ENCODE measurements around the gene FAM83E. TPM values are rescaled to one million over a fixed set of nuclear protein-coding genes. Genes with fewer than 3 reads are reported as not detected.

Gene FAM83E
- polyA plus RNA-seq, result 100 to 1,000 TPM in 1 of 4 donors, 10 to 100 TPM in 3; 76.6 to 104 (median 93.5) TPM
- long read RNA-seq, donor 1, transcript FAM83E-201 (5 exons, 1,926 nt), result major isoform, 6 of 6 reads
- long read RNA-seq, donor 1, partial matches to known transcripts, result 0 of 6 reads
- long read RNA-seq, donor 1, other reads (novel, unspliced or antisense), result 0 of 6 reads
- long read RNA-seq, donor 2, partial matches to known transcripts, result 0 of 3 reads
- long read RNA-seq, donor 2, other reads (novel, unspliced or antisense), result 0 of 3 reads
- long read RNA-seq, donor 3, partial matches to known transcripts, result 0 of 4 reads
- long read RNA-seq, donor 3, other reads (novel, unspliced or antisense), result 0 of 4 reads
- long read RNA-seq, donor 4, result 0 reads
- long read RNA-seq, donor 5, partial matches to known transcripts, result 0 of 1 reads
- long read RNA-seq, donor 5, other reads (novel, unspliced or antisense), result 0 of 1 reads
- long read RNA-seq, donor 6, partial matches to known transcripts, result 0 of 2 reads
- long read RNA-seq, donor 6, other reads (novel, unspliced or antisense), result 0 of 2 reads
- long read RNA-seq, donor 7, result 0 reads
- long read RNA-seq, donor 8, result 0 reads
- long read RNA-seq, donor 9, partial matches to known transcripts, result 0 of 1 reads
- long read RNA-seq, donor 9, other reads (novel, unspliced or antisense), result 0 of 1 reads
- long read RNA-seq, donor 10, partial matches to known transcripts, result 0 of 5 reads
- long read RNA-seq, donor 10, other reads (novel, unspliced or antisense), result 0 of 5 reads

DNA sequence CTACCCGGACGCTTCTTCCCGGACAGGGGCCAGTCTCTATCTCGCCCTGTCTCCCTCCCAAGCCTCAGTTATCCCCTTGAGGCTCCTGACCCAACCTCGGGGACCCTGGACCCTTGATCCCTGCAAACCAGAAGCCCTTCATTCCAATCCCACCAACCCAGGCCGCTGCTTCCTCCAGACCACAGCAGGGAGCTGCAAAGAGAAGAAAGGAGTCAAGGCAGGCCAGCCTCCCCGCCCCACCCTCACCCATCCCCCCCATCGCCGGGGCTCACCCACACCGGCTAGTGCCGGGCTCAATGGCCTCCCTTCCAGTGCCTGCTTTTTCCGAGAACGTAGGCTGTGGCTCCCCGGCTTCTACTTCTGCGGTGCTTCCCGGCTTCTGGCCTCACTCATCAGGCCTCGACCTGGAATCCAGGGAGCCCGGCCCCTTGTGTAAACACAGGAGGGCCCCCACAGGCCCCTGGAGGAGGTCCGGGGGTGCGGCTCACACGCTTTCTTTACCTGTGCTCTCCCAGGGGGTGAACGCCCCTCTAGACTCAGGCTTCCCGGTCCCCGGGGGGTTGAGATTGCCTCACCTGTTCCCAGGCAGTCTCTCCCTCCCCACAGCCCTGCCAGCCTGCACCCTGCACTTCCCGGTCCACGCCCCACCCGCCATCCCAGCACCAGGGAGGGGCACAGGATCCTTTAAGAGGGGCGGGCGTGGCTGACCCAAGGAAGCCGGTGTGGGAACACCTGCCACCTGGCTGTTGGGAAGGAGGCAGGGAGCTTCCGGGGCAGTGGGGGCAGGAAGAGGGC lies at the start of gene FAM83E:
Gene FAM83E (minus strand): TSS at position 641 of the 795 bp plus-strand sequence. CDS start 1,704 bp downstream, outside the sequence.
- DNase-seq (peak; percentile 98 to 99), FAIRE-seq (no peak)
- no peaks in the 10 kb centered on the region for H3K27me3 ChIP-seq (ENCODE audit: control insufficient read depth in 3 of 3, insufficient read depth in 3 of 3, low read length in 3 of 3)
- H3K27ac ChIP-seq (ENCODE audit: low read depth in 1 of 3, low read length in 2 of 3), result peak within 1 kb of the TSS; percentile 95 to 97 (median 96)
- no peaks in the 10 kb centered on the region for H3K9me3 ChIP-seq (ENCODE audit: control insufficient read depth in 2 of 2, insufficient read depth in 1 of 2, low read depth in 1 of 2, low read length in 1 of 2)
- H3K4me3 ChIP-seq (ENCODE audit: low read depth in 1 of 3, low read length in 3 of 3), result peak within 1 kb of the TSS; percentile 17 to 68 (median 65)
- peaks cover 2 to 70% (median 16%) of the 10 kb centered on the region in 3 donors for H3K36me3 ChIP-seq (ENCODE audit: control insufficient read depth in 3 of 3, insufficient read depth in 2 of 3, low read depth in 1 of 3, low read length in 3 of 3)
- 10 to 45% (median 30%) methylated on average over 28 to 31 of the region's 31 CpGs for WGBS, 3 donors
- H3K4me1 ChIP-seq (ENCODE audit: control insufficient read depth in 3 of 3, insufficient read depth in 2 of 3, low read depth in 1 of 3, low read length in 2 of 3), result peaks cover 0 to 46% (median 5%) of the 10 kb centered on the region in 3 donors

DNA sequence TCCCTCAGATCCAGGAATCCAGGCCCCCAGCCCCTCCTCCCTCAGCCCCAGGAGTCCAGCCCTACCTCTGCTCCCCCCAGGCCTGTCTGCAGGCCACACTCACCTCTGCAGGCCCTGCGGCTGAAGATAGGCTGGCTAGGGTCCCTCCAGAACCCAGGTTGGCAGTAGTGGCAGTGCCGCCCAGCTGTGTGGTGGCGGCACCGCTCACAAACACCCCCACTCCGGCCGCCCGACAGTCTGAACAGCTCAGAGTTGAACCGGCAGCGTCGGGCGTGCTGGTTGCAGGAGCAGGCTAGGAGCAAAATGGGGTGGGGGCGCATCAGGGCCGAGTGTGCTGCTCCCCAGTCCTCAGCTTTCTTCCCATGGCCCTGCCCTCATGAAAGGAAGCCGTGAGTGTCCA lies 49.6 kb upstream of the FAM83E start:
- peaks cover 0 to 8% of the 10 kb centered on the region in 2 donors for H3K9me3 ChIP-seq (ENCODE audit: control insufficient read depth in 2 of 2, insufficient read depth in 1 of 2, low read depth in 1 of 2, low read length in 1 of 2)
- 87 to 93% (median 93%) methylated on average over 11 to 14 of the region's 14 CpGs for WGBS, 3 donors
- no peak overlapping the region for H3K4me3 ChIP-seq (ENCODE audit: low read depth in 1 of 3, low read length in 3 of 3)
- no peaks in the 10 kb centered on the region for H3K36me3 ChIP-seq (ENCODE audit: control insufficient read depth in 3 of 3, insufficient read depth in 2 of 3, low read depth in 1 of 3, low read length in 3 of 3)
- DNase-seq (no peak), FAIRE-seq (no peak)
- H3K27me3 ChIP-seq (ENCODE audit: control insufficient read depth in 3 of 3, insufficient read depth in 3 of 3, low read length in 3 of 3), result no peaks in the 10 kb centered on the region
- H3K4me1 ChIP-seq (ENCODE audit: control insufficient read depth in 3 of 3, insufficient read depth in 2 of 3, low read depth in 1 of 3, low read length in 2 of 3), result peaks cover 0 to 12% (median 0%) of the 10 kb centered on the region in 3 donors
- no peak overlapping the region for H3K27ac ChIP-seq (ENCODE audit: low read depth in 1 of 3, low read length in 2 of 3)

DNA sequence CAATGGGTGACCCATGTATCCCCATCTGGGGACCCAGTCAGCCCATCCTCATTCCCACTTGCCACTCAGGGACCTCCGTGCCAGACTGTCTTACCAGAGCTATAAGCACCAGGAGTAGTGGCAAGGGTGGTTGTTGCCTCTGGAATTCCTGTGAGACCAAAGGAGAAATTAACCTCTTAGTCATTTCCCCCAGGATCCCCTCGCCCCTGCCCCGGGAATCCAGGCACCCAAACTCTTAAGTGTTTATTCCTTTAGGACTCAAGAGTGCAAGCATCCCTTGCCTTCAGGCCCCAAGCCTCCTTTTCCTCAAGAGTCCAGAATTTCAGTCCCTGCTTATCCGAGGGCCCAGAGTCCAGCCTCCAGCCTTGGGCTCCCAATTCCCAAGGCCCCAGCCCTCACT lies 48.8 kb upstream of the FAM83E start:
- H3K9me3 ChIP-seq (ENCODE audit: control insufficient read depth in 2 of 2, insufficient read depth in 1 of 2, low read depth in 1 of 2, low read length in 1 of 2), result peaks cover 0 to 8% of the 10 kb centered on the region in 2 donors
- no peaks in the 10 kb centered on the region for H3K27me3 ChIP-seq (ENCODE audit: control insufficient read depth in 3 of 3, insufficient read depth in 3 of 3, low read length in 3 of 3)
- H3K36me3 ChIP-seq (ENCODE audit: control insufficient read depth in 3 of 3, insufficient read depth in 2 of 3, low read depth in 1 of 3, low read length in 3 of 3), result no peaks in the 10 kb centered on the region
- 85 to 95% (median 90%) methylated on average over 4 of the region's 4 CpGs for WGBS, 3 donors
- FAIRE-seq (no peak), DNase-seq (no peak)
- H3K4me1 ChIP-seq (ENCODE audit: control insufficient read depth in 3 of 3, insufficient read depth in 2 of 3, low read depth in 1 of 3, low read length in 2 of 3), result peaks cover 0 to 12% (median 0%) of the 10 kb centered on the region in 3 donors
- no peak overlapping the region for H3K4me3 ChIP-seq (ENCODE audit: low read depth in 1 of 3, low read length in 3 of 3)
- no peak overlapping the region for H3K27ac ChIP-seq (ENCODE audit: low read depth in 1 of 3, low read length in 2 of 3)

DNA sequence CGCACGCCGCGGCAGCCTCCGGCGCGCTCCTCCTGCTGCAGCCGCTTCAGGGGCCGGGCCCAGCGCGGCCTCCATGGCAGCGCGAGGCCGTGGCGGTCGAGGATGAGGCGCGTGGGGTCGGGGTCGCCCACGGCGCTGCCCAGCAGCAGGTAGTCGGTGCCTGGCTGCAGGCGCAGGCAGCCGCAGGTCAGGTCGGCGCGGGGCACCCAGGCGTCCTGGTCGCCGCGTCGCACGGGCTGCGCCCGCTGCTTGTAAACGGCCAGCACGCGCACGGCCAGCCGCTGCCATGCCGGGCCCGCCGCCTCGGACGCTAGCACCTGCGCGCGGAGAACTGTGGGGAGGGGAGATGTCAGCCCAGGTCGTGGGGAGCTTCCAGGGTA lies 46.8 kb upstream of the FAM83E start:
- peaks cover 0 to 12% (median 0%) of the 10 kb centered on the region in 3 donors for H3K4me1 ChIP-seq (ENCODE audit: control insufficient read depth in 3 of 3, insufficient read depth in 2 of 3, low read depth in 1 of 3, low read length in 2 of 3)
- WGBS, 3 donors, result 93 to 98% (median 96%) methylated on average over 24 to 50 of the region's 50 CpGs
- H3K4me3 ChIP-seq (ENCODE audit: low read depth in 1 of 3, low read length in 3 of 3), result no peak overlapping the region
- H3K36me3 ChIP-seq (ENCODE audit: control insufficient read depth in 3 of 3, insufficient read depth in 2 of 3, low read depth in 1 of 3, low read length in 3 of 3), result no peaks in the 10 kb centered on the region
- FAIRE-seq, result no peak
- H3K27ac ChIP-seq (ENCODE audit: low read depth in 1 of 3, low read length in 2 of 3), result no peak overlapping the region
- no peaks in the 10 kb centered on the region for H3K27me3 ChIP-seq (ENCODE audit: control insufficient read depth in 3 of 3, insufficient read depth in 3 of 3, low read length in 3 of 3)
- peaks cover 0 to 8% of the 10 kb centered on the region in 2 donors for H3K9me3 ChIP-seq (ENCODE audit: control insufficient read depth in 2 of 2, insufficient read depth in 1 of 2, low read depth in 1 of 2, low read length in 1 of 2)
- no peak for DNase-seq

DNA sequence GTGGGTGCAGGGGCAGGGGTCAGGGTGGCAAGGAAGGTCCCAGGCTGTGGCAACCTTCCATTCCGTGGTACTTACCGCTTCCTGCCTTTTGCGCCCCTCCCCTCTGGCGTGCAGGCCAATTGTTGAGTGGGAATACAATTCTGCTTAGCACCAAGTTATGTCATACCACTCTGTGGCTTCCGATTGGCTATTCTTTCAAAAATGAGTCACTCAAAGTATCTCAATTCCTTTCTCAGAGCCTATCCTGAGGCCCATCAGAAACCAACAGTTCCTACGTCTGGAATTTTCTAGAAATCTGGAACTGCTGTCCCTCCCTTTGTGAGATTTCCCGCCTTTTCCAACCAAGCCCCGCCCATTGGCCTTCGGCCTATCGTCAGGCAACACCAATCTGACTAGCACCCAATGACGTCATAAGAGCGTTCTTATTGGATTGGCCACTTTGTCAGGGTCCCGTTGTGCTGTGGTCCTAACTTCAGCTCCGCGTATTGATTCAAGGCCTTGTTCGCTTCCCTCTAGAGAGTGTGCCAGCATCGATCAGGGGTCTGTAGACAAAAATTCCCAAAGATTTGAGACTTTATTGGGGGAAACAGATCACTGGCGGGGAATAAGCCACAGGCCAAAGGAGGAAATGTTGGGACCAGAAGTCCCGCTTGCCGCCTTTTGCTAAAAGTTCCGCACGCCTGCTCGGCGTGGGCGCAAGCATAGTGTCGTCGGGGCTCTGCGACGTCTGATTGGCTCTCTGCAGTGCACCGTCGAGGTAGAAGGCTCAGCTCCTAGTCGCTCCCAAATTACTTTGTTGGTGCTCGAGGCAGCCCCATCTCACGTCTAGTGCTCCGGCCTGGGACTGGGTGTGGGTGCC lies 46.2 kb upstream of the FAM83E start:
- Histone ChIP-seq H3K27me3 (ENCODE audit: control insufficient read depth in 3 of 3, insufficient read depth in 3 of 3, low read length in 3 of 3) (no peaks in the 10 kb centered on the region), H3K27ac (ENCODE audit: low read depth in 1 of 3, low read length in 2 of 3) (peak overlapping the region in 1 of 3 donors; percentile 32), H3K36me3 (ENCODE audit: control insufficient read depth in 3 of 3, insufficient read depth in 2 of 3, low read depth in 1 of 3, low read length in 3 of 3) (no peaks in the 10 kb centered on the region), H3K4me3 (ENCODE audit: low read depth in 1 of 3, low read length in 3 of 3) (no peak overlapping the region), H3K4me1 (ENCODE audit: control insufficient read depth in 3 of 3, insufficient read depth in 2 of 3, low read depth in 1 of 3, low read length in 2 of 3) (peaks cover 0 to 12% (median 0%) of the 10 kb centered on the region in 3 donors), H3K9me3 (ENCODE audit: control insufficient read depth in 2 of 2, insufficient read depth in 1 of 2, low read depth in 1 of 2, low read length in 1 of 2) (peaks cover 0 to 8% of the 10 kb centered on the region in 2 donors)
- FAIRE-seq (no peak), DNase-seq (peak; percentile 83 to 84)
- WGBS, 3 donors, result 54 to 64% (median 58%) methylated on average over 35 of the region's 35 CpGs

DNA sequence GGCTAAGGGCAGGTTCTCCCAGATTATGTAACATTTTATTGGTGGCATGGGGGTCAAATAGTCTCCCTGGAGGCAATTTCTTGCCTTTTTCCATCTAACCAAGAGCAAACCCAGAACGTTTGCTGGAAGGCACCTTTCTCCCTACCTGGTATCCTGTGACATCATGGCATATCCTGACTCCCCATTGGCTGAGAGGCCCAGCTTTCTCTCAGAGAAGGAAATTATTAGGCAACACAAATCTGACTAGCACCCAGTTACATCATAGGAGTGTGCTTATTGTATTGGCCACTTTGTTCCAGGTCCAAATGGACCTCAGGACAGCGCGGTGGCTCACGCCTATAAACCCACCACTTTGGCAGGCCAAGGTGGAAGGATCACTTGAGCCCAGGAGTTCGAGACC lies 44.9 kb upstream of the FAM83E start:
- no peaks in the 10 kb centered on the region for H3K36me3 ChIP-seq (ENCODE audit: control insufficient read depth in 3 of 3, insufficient read depth in 2 of 3, low read depth in 1 of 3, low read length in 3 of 3)
- FAIRE-seq (no peak), DNase-seq (peak; percentile 47 to 58)
- no peaks in the 10 kb centered on the region for H3K27me3 ChIP-seq (ENCODE audit: control insufficient read depth in 3 of 3, insufficient read depth in 3 of 3, low read length in 3 of 3)
- 73 to 78% (median 75%) methylated on average over 5 of the region's 5 CpGs for WGBS, 3 donors
- peaks cover 0 to 8% of the 10 kb centered on the region in 2 donors for H3K9me3 ChIP-seq (ENCODE audit: control insufficient read depth in 2 of 2, insufficient read depth in 1 of 2, low read depth in 1 of 2, low read length in 1 of 2)
- H3K4me1 ChIP-seq (ENCODE audit: control insufficient read depth in 3 of 3, insufficient read depth in 2 of 3, low read depth in 1 of 3, low read length in 2 of 3), result peaks cover 0 to 7% (median 0%) of the 10 kb centered on the region in 3 donors
- H3K27ac ChIP-seq (ENCODE audit: low read depth in 1 of 3, low read length in 2 of 3), result no peak overlapping the region
- no peak overlapping the region for H3K4me3 ChIP-seq (ENCODE audit: low read depth in 1 of 3, low read length in 3 of 3)

DNA sequence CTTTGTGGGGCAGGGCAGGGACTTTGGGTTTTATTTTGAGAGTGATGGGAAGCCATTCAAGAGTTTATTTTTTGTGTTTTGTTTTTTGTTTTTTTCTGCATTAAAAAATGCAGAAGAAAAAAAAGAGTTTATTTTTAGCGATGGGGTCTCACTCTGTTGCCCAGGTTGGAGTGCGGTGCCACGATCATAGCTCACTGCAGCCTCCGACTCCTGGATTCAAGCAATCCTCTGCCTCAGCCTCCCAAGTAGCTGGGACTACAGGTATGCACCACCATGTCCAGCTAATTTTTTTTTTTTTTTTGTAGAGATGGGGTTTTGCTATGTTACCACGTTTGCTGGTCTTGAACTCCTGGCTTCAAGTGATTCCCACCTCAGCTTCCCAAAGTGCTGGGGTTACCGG lies 43.6 kb upstream of the FAM83E start:
- no peak for FAIRE-seq
- Histone ChIP-seq H3K36me3 (ENCODE audit: control insufficient read depth in 3 of 3, insufficient read depth in 2 of 3, low read depth in 1 of 3, low read length in 3 of 3) (no peaks in the 10 kb centered on the region), H3K9me3 (ENCODE audit: control insufficient read depth in 2 of 2, insufficient read depth in 1 of 2, low read depth in 1 of 2, low read length in 1 of 2) (peaks cover 0 to 8% of the 10 kb centered on the region in 2 donors), H3K27me3 (ENCODE audit: control insufficient read depth in 3 of 3, insufficient read depth in 3 of 3, low read length in 3 of 3) (no peaks in the 10 kb centered on the region), H3K4me3 (ENCODE audit: low read depth in 1 of 3, low read length in 3 of 3) (no peak overlapping the region), H3K4me1 (ENCODE audit: control insufficient read depth in 3 of 3, insufficient read depth in 2 of 3, low read depth in 1 of 3, low read length in 2 of 3) (peaks cover 0 to 12% (median 0%) of the 10 kb centered on the region in 3 donors), H3K27ac (ENCODE audit: low read depth in 1 of 3, low read length in 2 of 3) (no peak overlapping the region)
- WGBS, 3 donors, result 91 to 92% (median 92%) methylated on average over 6 of the region's 6 CpGs
- DNase-seq, result no peak

All from small intestine (tissue), 16 donors.